Suppressor macrophage (primary cell): ENCODE measurements around the gene MSN.
"Not testable (repeated sequence)": the region's sequence is repeated elsewhere in the genome, so short reads cannot be mapped to it uniquely, and the experiment has no call there.

ENCODE experiments used
- DNase-seq, 4 experiments: peaks; one replicate each; pipeline ENCODE4 v3.0.0-alpha.2; 2020 to 2022

Gene MSN

DNA sequence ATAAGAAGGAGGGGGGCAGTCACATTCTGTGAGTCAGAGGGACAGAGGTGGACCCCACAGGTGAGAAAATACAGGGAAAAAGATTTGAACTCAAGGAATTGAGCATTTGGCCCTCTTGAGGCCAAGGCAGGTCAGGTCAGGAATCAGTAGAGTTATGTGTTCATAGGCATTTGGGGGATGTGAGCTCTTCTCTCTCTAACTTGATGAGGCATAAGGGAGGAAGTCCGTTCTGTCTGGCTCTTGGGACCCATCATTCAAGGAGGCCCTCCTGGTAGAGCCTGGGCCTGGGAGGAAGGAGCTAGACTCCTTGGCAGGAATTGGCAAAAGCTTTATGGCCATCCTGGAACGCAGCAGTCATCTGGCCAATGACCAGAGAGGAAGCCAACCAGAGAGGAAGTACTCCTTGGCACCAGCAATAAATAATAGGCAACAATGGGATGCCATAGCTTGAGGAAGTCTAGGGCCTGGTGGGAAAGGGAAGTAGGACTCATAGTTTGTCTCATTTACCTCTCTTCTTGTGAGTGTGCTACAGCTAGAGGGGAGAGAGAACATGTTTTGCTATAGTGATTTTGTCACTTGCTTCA, 53.0 kb downstream of the MSN start:
- DNase-seq, result peak; percentile 53 to 79 (median 68)

DNA sequence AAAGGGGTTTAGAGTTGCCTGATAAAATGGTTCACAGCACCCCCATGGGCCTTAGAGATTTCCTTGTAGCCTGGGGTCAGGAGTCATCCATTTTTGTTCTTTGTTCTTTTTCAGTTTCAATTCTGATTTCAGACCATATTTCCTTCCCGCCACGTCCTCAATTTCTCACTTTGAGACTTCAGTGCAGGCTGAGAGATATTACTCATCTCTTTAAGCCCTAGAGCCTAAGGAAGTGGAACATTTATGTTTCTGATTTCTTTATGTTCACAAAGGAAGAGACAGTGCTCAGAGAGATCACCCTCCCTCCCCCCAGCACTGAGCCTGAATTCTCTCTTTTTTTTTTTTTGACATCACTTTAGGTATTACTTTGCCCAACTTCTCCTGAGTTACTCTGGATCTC, 56.3 kb downstream of the MSN start:
- peak; percentile 12 to 58 (median 39) for DNase-seq

DNA sequence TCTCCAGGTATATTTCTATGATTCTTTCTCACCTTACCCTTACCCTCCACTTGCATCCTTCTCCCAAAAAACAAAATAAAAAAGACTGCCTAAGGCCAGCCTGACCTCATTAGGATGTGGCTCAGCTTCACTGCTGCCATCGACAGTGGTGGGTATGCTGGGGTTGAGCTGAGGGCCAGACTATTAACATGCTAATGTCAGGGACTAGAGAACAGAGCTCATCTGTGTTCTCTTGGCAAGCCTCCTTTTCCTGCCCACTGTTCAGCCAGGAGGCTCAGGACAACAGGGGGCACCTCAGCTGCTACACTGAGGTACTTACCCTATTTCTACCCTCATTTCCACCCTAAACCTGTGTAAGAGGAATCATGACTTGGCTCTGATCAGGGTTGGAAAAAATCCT, 59.3 kb downstream of the MSN start:
- no peak for DNase-seq

DNA sequence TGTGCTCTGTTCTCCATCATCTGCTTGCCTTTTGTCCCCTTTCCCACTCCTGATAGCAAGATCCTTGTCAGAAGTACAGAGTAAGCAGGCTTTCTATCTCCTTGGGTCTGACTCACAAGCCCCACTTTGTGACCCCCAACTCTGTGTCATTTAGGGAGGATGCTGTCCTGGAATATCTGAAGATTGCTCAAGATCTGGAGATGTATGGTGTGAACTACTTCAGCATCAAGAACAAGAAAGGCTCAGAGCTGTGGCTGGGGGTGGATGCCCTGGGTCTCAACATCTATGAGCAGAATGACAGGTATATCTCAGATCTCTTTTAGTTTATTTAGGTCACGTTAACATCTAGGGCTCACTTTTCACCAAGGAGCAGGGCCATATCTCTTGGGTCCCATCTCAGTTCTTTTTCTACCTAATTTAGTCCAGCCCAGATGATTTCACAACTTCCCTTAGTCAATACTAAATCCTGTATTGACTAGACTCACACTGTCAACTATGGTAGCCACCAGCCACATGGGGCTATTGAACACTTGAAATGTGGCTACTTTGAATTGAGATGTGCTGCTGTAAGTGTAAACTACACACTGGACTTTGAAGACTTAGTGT, 64.3 kb downstream of the MSN start:
- DNase-seq, result no peak

DNA sequence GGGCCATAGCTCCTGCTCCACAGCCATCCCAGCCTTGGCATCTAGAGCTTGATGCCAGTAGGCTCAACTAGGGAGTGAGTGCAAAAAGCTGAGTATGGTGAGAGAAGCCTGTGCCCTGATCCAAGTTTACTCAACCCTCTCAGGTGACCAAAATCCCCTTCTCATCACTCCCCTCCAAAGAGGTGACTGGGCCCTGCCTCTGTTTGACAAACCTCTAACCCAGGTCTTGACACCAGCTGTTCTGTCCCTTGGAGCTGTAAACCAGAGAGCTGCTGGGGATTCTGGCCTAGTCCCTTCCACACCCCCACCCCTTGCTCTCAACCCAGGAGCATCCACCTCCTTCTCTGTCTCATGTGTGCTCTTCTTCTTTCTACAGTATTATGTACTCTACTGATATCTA, 73.5 kb downstream of the MSN start:
- no peak for DNase-seq

DNA sequence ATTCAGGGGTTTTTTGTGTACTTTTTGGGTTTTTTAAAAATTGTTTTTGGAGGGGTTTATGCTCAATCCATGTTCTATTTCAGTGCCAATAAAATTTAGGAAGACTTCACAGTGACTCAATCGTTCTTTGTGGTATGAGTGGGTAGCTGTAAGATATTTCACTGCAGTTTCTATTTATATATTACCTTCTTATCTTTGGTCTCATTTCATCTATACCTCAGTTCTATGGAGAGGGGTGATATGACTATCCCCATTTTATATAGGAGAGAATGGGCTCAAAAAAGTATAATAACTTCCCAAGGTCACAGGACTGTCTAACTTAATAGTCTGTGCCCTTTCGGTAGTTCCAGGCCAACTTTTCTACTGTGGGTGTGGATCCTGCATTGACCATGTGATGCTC, 74.4 kb downstream of the MSN start:
- no peak for DNase-seq

DNA sequence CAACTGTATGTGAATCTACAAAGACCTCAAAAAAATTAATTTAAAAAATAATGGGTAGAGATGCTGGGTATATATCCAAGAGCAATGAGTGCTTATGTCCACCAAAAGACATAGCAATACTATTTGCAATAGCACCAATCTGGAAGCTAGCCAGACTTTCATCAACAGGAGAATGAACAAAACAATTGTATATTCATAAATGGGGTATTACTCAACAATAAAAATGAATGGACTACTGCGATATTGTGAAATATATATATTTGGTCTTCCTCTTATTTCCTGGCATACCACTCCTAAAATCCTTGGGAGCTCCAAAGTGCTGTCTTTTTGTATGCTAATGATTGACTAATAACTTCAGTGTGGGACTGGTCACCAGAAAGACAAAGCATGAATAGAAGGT, 77.5 kb downstream of the MSN start:
- peak in 2 of 4 experiments; percentile 38 to 45 for DNase-seq

DNA sequence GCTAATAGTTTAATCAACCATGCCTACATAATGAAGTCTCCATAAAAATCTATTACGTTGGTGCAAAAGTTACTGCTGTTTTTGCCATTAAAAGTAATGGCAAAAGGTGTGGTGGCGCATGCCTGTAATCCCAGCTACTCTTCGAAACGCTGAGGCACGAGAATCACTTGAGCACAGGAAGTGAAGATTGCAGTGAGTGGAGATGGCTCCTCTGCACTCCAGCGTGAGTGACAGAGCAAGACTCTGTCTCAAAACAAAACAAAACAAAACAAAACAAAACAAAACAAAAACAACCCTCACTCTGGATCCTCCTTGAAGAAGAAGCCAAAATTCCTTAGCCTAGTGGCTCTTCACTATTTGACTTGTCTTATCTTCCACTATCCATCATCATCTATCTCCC, 78.0 kb downstream of the MSN start:
- no peak for DNase-seq

DNA sequence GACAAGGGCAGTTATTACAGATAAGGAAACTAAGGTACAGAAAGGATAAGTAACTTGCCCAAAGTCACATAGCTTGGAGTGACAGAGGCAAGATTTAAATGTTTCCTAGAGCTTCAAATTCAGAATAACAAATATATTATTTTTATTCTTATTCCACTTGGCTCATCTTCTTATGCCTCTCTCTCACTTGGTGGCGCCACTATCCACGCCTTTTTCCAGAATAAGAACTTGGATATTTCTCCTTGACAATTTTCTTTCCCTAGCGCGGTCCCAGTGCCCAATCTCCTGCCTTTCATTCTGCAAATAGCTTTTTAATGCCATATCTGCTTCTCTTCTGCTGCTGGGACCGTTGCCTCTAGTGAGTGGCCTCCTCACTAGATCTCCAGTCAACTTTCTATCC, 78.5 kb downstream of the MSN start:
- no peak for DNase-seq

DNA sequence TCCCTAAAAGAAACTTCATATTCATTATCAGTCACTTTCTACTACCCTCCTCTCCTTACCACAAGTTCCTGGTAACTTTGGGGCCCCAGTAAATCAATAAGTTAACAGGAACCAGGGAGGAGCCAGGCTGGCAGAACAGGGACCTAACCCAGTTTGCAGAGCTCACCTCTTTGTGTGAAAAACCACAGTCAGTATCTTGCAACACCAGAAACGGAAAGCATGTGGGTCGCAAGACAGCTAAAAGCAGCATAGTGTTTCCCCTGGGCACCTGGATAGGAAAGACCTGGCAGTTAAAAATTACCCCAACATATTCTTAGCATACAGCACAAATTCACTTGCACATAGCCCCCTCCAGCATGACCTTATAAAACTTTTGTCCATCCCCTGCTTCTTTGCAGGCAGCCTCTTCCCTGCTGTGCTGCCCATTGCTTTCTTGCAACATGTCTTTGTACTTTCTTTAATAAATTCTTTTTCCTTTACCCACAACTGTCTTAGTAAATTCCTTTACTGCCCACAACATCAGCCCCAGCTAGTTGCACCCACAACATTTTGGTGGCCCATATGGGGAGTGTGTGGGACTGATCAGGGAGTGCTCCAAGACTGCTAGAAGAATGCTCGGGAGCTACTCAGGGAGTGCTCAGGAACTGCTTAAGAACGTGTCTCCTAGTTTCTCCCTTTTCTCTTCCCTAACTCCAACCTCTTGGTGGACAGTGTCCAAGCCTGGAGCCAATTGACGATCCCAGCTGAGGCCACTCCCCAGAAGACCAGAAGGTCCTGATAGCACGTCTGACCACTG, 83.4 kb downstream of the MSN start:
- DNase-seq, result no peak

DNA sequence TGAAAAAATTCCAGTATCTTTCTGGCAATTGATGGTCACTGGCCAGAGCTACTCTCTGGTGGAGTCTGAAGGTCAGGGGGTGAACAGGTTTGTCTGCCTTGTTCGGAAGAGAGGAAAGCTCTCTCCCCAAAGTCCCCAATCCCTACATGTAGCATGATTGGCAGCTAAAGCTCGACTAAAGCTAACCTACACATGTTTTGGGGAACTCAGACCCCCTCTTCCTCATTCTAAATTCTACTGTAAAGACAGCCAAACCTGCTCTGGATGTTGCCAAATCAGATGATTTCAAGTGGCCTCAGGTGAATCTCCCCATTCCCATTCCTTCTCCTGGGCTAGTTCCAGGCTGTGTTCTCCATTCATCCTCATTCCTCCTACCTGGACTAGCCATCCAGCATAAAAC, 84.1 kb downstream of the MSN start:
- no peak for DNase-seq

DNA sequence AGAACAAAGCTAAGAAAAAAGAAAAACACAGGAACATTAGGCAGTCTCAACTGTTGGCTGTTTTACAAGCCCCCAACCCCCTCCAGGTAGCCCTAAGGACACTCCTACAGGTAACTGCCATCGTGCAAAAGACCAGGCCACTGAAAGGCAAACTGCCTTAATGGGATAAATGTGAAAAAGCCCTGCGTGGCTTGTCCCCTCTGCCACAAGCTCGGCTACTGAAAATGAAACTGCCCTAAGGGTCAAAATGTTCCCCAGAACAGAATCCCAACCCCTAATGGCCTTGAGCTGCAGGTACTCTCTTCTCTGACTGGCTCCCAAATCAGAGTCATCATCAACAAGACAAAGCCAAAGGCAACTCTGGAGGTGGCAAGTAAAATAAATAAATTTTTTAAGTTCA, 84.8 kb downstream of the MSN start:
- no peak for DNase-seq

DNA sequence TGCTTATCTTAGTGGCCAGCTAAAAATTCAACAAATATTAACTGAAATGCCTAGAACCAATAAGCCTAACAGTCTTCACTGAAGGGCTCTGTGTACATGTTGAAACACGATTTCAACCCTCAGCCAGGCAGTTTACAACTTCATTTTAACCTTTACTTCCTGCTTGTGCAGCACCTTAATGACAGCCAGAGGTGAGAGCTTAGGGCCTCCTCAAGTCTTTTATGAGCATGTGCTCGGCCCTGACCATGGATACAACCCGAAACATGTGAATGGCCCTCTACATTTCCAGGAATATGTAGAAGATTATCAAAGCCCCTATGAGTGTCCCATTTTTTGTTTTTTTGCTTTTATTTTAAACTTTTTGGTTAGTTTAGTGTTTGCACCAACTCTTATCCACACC, 88.3 kb downstream of the MSN start:
- no peak for DNase-seq

DNA sequence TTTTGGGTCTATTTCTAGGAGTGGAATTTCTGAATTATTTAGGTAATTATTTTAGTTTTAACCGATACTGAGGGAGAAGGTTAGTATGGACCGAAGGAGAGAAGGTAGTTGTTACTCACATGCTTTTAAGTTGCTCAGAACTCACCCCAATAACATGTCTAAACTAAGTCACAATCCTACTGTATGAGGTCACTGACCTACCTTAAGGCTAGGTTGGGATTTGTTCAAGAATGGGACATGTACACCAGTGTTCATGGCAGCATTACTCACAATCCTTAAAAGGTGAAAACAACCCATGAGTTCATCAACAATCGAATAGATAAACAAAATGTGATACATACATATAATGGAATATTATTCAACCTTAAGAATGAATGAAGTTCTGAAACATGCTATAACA, 90.5 kb downstream of the MSN start:
- DNase-seq, result no peak

DNA sequence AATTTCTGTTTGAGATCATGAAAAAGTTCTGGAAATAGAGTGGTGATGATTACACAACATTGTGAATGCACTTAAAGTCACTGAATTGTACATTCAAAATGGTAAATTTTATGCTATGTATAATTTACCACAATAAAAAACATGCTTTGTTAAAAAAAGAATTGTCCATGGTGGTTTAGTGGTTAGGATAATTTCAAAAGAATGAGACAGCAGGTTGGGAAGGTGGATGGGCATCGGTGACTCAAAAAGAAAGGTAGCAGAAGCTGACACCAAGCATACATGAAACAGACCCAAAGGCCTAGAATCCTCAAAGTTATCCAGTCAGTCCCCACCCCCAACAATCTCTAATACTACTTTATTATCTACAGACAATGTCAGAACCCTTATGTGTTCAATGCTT, 91.1 kb downstream of the MSN start:
- no peak for DNase-seq

DNA sequence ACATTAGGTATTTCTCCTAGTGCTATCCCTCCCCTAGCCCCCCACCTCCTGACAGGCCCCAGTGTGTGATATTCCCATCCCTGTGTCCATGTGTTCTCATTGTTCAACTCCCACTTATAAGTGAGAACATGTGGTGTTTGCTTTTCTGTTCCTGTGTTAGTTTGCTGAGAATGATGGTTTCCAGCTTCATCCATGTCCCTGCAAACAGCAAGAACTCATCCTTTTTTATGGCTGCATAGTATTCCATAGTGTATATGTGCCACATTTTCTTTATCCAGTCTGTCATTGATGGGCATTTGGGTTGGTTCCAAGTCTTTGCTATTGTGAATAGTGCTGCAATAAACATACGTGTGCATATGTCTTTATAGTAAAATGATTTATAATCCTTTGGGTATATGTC, 92.1 kb downstream of the MSN start:
- not testable (repeated sequence) for DNase-seq

DNA sequence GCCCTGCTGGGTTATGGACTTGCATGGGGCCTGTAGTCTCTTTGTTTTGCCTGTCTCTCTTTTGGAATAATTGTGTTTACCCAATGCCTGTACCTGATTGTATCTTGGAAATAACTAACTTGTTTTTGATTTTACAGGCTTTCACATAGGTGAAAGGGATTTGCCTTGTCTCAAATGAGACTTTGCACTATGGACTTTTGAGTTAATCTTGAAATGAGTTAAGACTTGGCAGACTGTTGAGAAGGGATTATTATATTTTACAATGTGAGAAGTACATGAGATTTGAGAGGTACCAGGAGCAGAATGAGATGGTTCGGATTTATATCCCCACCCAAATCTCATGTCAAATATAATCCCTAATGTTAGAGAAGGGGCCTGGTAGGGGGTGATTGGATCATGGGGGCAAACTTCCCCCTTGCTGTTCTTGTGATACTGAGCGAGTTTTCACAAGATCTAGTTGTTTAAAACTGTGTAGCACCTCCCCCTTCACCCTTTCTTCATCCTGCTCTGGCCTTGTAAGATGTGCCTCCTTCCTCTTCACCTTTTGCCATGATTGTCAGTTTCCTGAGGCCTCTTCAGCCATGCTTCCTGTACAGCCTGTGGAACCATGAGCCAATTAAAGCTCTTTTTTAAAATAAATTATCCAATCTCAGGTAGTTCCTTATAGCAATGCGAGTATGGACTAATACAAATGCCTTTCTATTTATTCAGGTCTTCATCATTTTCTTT, 102.3 kb downstream of the MSN start:
- DNase-seq, result no peak

DNA sequence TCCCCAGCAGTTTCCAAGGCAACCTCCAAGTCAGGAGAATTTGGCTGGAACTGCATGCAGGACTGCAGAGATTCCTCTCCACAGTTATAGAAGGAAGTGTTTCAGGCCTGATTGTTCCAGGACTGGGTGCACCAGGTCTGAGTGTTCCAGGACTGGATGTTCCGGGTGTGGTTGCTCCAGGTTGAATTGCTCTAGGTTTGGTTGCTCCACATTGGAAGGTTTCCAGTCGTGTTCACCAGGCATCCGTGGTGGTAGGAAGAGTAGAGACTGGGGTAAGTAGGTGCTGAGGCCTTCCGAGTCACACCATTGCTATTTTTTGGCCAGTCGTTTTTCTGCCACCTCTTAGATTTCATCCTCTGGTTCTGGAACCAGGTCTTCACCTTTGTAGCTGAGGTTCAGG, 105.4 kb downstream of the MSN start:
- DNase-seq, result no peak

DNA sequence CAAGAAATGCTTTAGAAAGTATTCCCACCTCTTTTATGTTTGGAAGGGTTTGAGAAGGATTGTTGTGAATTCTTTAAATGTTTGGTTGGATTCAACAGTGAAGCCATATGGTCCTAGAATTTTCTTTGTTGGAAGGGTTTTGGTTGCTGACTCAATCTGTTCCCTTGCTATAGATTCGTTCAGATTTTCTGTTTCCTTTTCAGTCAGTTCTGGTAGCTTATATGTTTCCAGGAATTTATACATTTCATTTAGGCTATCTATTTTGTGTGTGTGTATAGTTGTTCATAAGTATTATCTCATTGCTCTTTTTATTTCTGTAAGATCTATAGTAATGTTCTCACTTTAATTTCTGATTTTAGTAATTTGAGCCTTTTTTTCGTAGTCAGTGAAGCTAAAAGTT, 114.4 kb downstream of the MSN start:
- no peak for DNase-seq

DNA sequence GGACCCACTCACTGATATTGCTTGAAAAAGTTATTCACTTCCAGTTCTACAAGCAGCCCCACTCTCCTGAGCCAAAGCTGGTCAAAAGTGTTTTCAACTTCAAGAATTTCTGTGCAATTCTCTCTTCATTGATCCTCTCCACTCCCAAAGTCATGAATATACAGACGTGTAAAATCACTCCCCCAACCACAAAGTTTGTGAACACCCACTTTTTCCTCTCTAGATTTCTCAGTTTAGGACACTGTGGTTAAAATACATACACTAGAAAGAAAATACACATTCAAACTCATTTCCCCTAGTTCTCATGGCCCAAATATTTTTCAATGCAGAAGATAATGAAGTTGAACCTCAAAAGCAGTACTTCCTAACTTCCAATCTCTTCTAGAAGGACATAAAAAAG, 116.3 kb downstream of the MSN start:
- no peak for DNase-seq
